ENCODE results near the gene CHRNB2.

CHRNB2 gene

GRCh38 chr1:154591206-154591605, 23.6 kb downstream of the CHRNB2 start:
- Histone ChIP-seq H4K8ac (ENCODE audit: low read depth, low read length) (no peak overlapping the region), H3K4me1 (ENCODE audit: control insufficient read depth in 2 of 2, insufficient read depth in 1 of 2, low read depth in 1 of 2, low read length in 2 of 2) (no peaks in the 10 kb centered on the region), H3K4ac (ENCODE audit: low read length) (no peak overlapping the region), H3K36me3 (replicated peaks in 1 of 2; ENCODE audit: control insufficient read depth in 2 of 2, insufficient read depth in 2 of 2, low read length in 2 of 2) (peaks cover 52 to 98% of the 10 kb centered on the region in 2 donors), H3K23ac (ENCODE audit: low read depth, low read length, poor library complexity) (no peak overlapping the region), H3K18ac (ENCODE audit: low read length) (no peak overlapping the region), H3K4me3 (ENCODE audit: low read length in 2 of 2) (no peak overlapping the region), H2BK15ac (ENCODE audit: low read length) (no peak overlapping the region), H3K79me1 (ENCODE audit: low read depth, low read length) (no peaks in the 10 kb centered on the region), H4K91ac (ENCODE audit: low read depth, low read length, poor library complexity) (no peak overlapping the region), H3K9ac (ENCODE audit: low read depth, low read length, poor library complexity) (no peak overlapping the region), H3K9me3 (replicated peaks in 1 of 2; ENCODE audit: control insufficient read depth in 2 of 2, insufficient read depth in 1 of 2, low read depth in 1 of 2, low read length in 2 of 2) (no peaks in the 10 kb centered on the region), H2BK120ac (ENCODE audit: low read depth, low read length) (no peak overlapping the region), H2AK5ac (ENCODE audit: low read depth, low read length) (no peak overlapping the region), H2BK12ac (ENCODE audit: low read length) (no peak overlapping the region), H3K4me2 (ENCODE audit: insufficient read depth, low read length, poor library complexity, severe bottlenecking) (no peak overlapping the region), H3K27ac (replicated peaks; ENCODE audit: low read length) (no peak overlapping the region), H2BK5ac (ENCODE audit: low read length) (no peak overlapping the region), H3K27me3 (ENCODE audit: control insufficient read depth in 3 of 3, insufficient read depth in 3 of 3, low read depth in 1 of 3, low read length in 3 of 3) (no peaks in the 10 kb centered on the region), H3K14ac (ENCODE audit: low read length) (no peak overlapping the region), H2AFZ (ENCODE audit: low read length) (no peak overlapping the region)
- DNase-seq (ENCODE audit: low spot score): no peak
- no CpG with 5 or more reads among the region's 7 CpGs for WGBS, 2 donors (ENCODE audit: extremely low coverage in 2 of 2, insufficient read length in 2 of 2, insufficient replicate concordance in 1 of 2)

- H2AFZ ChIP-seq (ENCODE audit: low read length): no peak overlapping the region
- no peaks in the 10 kb centered on the region for H3K9me3 ChIP-seq (replicated peaks in 1 of 2; ENCODE audit: control insufficient read depth in 2 of 2, insufficient read depth in 1 of 2, low read depth in 1 of 2, low read length in 2 of 2)
- no peak for DNase-seq (ENCODE audit: low spot score)
- H3K9ac ChIP-seq (ENCODE audit: low read depth, low read length, poor library complexity): no peak overlapping the region
- H3K23ac ChIP-seq (ENCODE audit: low read depth, low read length, poor library complexity): no peak overlapping the region
- H3K36me3 ChIP-seq (replicated peaks in 1 of 2; ENCODE audit: control insufficient read depth in 2 of 2, insufficient read depth in 2 of 2, low read length in 2 of 2): peaks cover 56 to 98% of the 10 kb centered on the region in 2 donors
- no peak overlapping the region for H2BK12ac ChIP-seq (ENCODE audit: low read length)
- no peaks in the 10 kb centered on the region for H3K4me1 ChIP-seq (ENCODE audit: control insufficient read depth in 2 of 2, insufficient read depth in 1 of 2, low read depth in 1 of 2, low read length in 2 of 2)
- no peak overlapping the region for H3K27ac ChIP-seq (replicated peaks; ENCODE audit: low read length)
- no peak overlapping the region for H3K4me2 ChIP-seq (ENCODE audit: insufficient read depth, low read length, poor library complexity, severe bottlenecking)
- H3K4ac ChIP-seq (ENCODE audit: low read length): no peak overlapping the region
- H3K79me1 ChIP-seq (ENCODE audit: low read depth, low read length): no peaks in the 10 kb centered on the region
- H3K27me3 ChIP-seq (ENCODE audit: control insufficient read depth in 3 of 3, insufficient read depth in 3 of 3, low read depth in 1 of 3, low read length in 3 of 3): no peaks in the 10 kb centered on the region
- H2BK120ac ChIP-seq (ENCODE audit: low read depth, low read length): no peak overlapping the region
- no peak overlapping the region for H2AK5ac ChIP-seq (ENCODE audit: low read depth, low read length)
- no peak overlapping the region for H3K14ac ChIP-seq (ENCODE audit: low read length)
- no peak overlapping the region for H3K18ac ChIP-seq (ENCODE audit: low read length)
- no peak overlapping the region for H3K4me3 ChIP-seq (ENCODE audit: low read length in 2 of 2)
- no peak overlapping the region for H2BK5ac ChIP-seq (ENCODE audit: low read length)
- no peak overlapping the region for H4K91ac ChIP-seq (ENCODE audit: low read depth, low read length, poor library complexity)
- no peak overlapping the region for H4K8ac ChIP-seq (ENCODE audit: low read depth, low read length)
- no peak overlapping the region for H2BK15ac ChIP-seq (ENCODE audit: low read length)
These were observed 25.8 kb downstream of the CHRNB2 start for GRCh38 chr1:154593390-154593789.

GRCh38 chr1:154594811-154595210, 27.2 kb downstream of the CHRNB2 start:
- no CpG with 5 or more reads among the region's 7 CpGs for WGBS, 2 donors (ENCODE audit: extremely low coverage in 2 of 2, insufficient read length in 2 of 2, insufficient replicate concordance in 1 of 2)
- H3K4me3 ChIP-seq (ENCODE audit: low read length in 2 of 2): no peak overlapping the region
- H3K4me2 ChIP-seq (ENCODE audit: insufficient read depth, low read length, poor library complexity, severe bottlenecking): no peak overlapping the region

GRCh38 chr1:154595621-154596020, 28.0 kb downstream of the CHRNB2 start:
- Histone ChIP-seq H3K79me1 (ENCODE audit: low read depth, low read length) (peaks cover 3% of the 10 kb centered on the region), H4K8ac (ENCODE audit: low read depth, low read length) (no peak overlapping the region), H2BK15ac (ENCODE audit: low read length) (no peak overlapping the region), H3K14ac (ENCODE audit: low read length) (no peak overlapping the region), H3K23ac (ENCODE audit: low read depth, low read length, poor library complexity) (no peak overlapping the region), H3K9ac (ENCODE audit: low read depth, low read length, poor library complexity) (no peak overlapping the region), H4K91ac (ENCODE audit: low read depth, low read length, poor library complexity) (no peak overlapping the region), H3K9me3 (replicated peaks in 1 of 2; ENCODE audit: control insufficient read depth in 2 of 2, insufficient read depth in 1 of 2, low read depth in 1 of 2, low read length in 2 of 2) (no peaks in the 10 kb centered on the region), H2AK5ac (ENCODE audit: low read depth, low read length) (no peak overlapping the region), H3K27me3 (ENCODE audit: control insufficient read depth in 3 of 3, insufficient read depth in 3 of 3, low read depth in 1 of 3, low read length in 3 of 3) (no peaks in the 10 kb centered on the region), H2BK12ac (ENCODE audit: low read length) (no peak overlapping the region), H2AFZ (ENCODE audit: low read length) (no peak overlapping the region), H2BK120ac (ENCODE audit: low read depth, low read length) (no peak overlapping the region), H3K4ac (ENCODE audit: low read length) (no peak overlapping the region), H3K18ac (ENCODE audit: low read length) (no peak overlapping the region), H3K36me3 (replicated peaks in 1 of 2; ENCODE audit: control insufficient read depth in 2 of 2, insufficient read depth in 2 of 2, low read length in 2 of 2) (peaks cover 43 to 95% of the 10 kb centered on the region in 2 donors), H3K4me2 (ENCODE audit: insufficient read depth, low read length, poor library complexity, severe bottlenecking) (no peak overlapping the region), H3K27ac (replicated peaks; ENCODE audit: low read length) (no peak overlapping the region), H2BK5ac (ENCODE audit: low read length) (no peak overlapping the region), H3K4me3 (ENCODE audit: low read length in 2 of 2) (no peak overlapping the region), H3K4me1 (ENCODE audit: control insufficient read depth in 2 of 2, insufficient read depth in 1 of 2, low read depth in 1 of 2, low read length in 2 of 2) (peaks cover 0 to 2% of the 10 kb centered on the region in 2 donors)
- WGBS, 2 donors (ENCODE audit: extremely low coverage in 2 of 2, insufficient read length in 2 of 2, insufficient replicate concordance in 1 of 2): no CpG with 5 or more reads among the region's 1 CpG
- DNase-seq (ENCODE audit: low spot score): no peak

More at GRCh38 chr1:154594811-154595210, 27.2 kb downstream of the CHRNB2 start:
- H4K91ac ChIP-seq (ENCODE audit: low read depth, low read length, poor library complexity): no peak overlapping the region
- no peak overlapping the region for H2BK15ac ChIP-seq (ENCODE audit: low read length)
- H3K9me3 ChIP-seq (replicated peaks in 1 of 2; ENCODE audit: control insufficient read depth in 2 of 2, insufficient read depth in 1 of 2, low read depth in 1 of 2, low read length in 2 of 2): no peaks in the 10 kb centered on the region
- H3K23ac ChIP-seq (ENCODE audit: low read depth, low read length, poor library complexity): no peak overlapping the region
- H4K8ac ChIP-seq (ENCODE audit: low read depth, low read length): no peak overlapping the region
- no peak overlapping the region for H2BK5ac ChIP-seq (ENCODE audit: low read length)
- peaks cover 3% of the 10 kb centered on the region for H3K79me1 ChIP-seq (ENCODE audit: low read depth, low read length)
- no peak overlapping the region for H3K9ac ChIP-seq (ENCODE audit: low read depth, low read length, poor library complexity)
- no peak overlapping the region for H2AK5ac ChIP-seq (ENCODE audit: low read depth, low read length)
- H2BK12ac ChIP-seq (ENCODE audit: low read length): no peak overlapping the region
- H3K36me3 ChIP-seq (replicated peaks in 1 of 2; ENCODE audit: control insufficient read depth in 2 of 2, insufficient read depth in 2 of 2, low read length in 2 of 2): peaks cover 46 to 98% of the 10 kb centered on the region in 2 donors
- H3K4ac ChIP-seq (ENCODE audit: low read length): no peak overlapping the region
- no peak for DNase-seq (ENCODE audit: low spot score)
- no peak overlapping the region for H3K27ac ChIP-seq (replicated peaks; ENCODE audit: low read length)
- no peak overlapping the region for H2BK120ac ChIP-seq (ENCODE audit: low read depth, low read length)
- no peak overlapping the region for H3K14ac ChIP-seq (ENCODE audit: low read length)
- H3K4me1 ChIP-seq (ENCODE audit: control insufficient read depth in 2 of 2, insufficient read depth in 1 of 2, low read depth in 1 of 2, low read length in 2 of 2): peaks cover 0 to 2% of the 10 kb centered on the region in 2 donors
- no peak overlapping the region for H3K18ac ChIP-seq (ENCODE audit: low read length)
- no peaks in the 10 kb centered on the region for H3K27me3 ChIP-seq (ENCODE audit: control insufficient read depth in 3 of 3, insufficient read depth in 3 of 3, low read depth in 1 of 3, low read length in 3 of 3)
- H2AFZ ChIP-seq (ENCODE audit: low read length): no peak overlapping the region

Data from neuronal stem cell (in vitro differentiated cells).